GM12872 (cell line): ENCODE data around the gene DOCK6.

Experiments
- TF ChIP-seq, protein P1 (sequence below): IDR thresholded peaks from 3 replicates; pipeline ENCODE4 v1.5.1; 2011; ENCODE audit warnings: low read depth, mild to moderate bottlenecking, low read length, moderate library complexity; ENCODE audit not compliant: insufficient read depth

The DOCK6 gene

DNA sequence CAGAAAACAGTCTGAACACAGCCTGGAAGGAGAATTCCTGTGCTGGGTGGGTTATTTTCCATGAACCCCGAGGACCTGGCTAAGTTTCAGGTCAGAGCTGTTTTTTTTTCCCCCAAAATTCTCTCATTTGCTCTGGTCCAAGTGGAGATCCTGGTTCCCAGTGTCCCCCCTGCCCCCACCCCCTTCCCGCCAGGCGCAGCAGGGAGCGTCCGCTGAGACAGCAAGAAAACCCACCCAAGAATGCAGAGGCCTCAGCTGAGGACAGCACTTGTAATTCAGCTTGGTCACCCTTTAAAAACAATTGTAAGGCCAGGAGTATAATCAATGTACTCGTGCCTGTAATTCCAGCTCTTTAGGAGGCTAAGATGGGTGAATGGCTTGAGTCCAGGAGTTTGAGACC, 22.2 kb upstream of the DOCK6 start:
- TF ChIP-seq, protein P1, sequence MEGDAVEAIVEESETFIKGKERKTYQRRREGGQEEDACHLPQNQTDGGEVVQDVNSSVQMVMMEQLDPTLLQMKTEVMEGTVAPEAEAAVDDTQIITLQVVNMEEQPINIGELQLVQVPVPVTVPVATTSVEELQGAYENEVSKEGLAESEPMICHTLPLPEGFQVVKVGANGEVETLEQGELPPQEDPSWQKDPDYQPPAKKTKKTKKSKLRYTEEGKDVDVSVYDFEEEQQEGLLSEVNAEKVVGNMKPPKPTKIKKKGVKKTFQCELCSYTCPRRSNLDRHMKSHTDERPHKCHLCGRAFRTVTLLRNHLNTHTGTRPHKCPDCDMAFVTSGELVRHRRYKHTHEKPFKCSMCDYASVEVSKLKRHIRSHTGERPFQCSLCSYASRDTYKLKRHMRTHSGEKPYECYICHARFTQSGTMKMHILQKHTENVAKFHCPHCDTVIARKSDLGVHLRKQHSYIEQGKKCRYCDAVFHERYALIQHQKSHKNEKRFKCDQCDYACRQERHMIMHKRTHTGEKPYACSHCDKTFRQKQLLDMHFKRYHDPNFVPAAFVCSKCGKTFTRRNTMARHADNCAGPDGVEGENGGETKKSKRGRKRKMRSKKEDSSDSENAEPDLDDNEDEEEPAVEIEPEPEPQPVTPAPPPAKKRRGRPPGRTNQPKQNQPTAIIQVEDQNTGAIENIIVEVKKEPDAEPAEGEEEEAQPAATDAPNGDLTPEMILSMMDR, result no peak

DNA sequence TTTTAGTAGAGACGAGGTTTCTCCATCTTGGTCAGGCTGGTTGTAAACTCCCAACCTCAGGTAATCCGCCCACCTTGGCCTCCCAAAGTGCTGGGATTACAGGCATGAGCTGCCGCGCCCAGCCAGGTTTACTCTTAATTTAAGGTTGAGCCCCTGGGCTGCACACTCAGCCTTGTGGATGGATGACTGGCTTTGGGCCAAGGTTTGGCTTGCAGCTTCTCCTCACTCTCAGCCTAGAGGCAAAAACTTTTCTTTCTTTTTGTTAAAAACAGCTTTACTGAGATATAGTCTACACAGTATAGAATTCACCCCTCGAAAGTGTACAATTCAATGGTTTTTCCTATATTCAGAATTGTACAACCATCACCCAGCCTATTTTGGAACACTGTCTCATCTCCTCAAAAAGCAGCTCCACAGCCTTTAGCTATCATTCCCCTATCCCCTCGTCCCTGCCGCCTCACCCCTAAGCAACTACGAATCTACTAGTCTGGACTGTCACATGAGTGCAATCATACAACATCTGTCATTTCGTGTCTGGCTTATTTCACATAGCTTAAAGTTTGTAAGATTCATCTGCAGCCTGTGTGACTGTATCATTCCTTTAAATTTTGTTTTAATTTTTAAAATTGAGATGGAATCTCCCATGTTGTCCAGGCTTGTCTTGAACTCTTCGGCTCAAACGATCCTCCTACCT, 19.2 kb upstream of the DOCK6 start:
- TF ChIP-seq, protein P1, result no peak

DNA sequence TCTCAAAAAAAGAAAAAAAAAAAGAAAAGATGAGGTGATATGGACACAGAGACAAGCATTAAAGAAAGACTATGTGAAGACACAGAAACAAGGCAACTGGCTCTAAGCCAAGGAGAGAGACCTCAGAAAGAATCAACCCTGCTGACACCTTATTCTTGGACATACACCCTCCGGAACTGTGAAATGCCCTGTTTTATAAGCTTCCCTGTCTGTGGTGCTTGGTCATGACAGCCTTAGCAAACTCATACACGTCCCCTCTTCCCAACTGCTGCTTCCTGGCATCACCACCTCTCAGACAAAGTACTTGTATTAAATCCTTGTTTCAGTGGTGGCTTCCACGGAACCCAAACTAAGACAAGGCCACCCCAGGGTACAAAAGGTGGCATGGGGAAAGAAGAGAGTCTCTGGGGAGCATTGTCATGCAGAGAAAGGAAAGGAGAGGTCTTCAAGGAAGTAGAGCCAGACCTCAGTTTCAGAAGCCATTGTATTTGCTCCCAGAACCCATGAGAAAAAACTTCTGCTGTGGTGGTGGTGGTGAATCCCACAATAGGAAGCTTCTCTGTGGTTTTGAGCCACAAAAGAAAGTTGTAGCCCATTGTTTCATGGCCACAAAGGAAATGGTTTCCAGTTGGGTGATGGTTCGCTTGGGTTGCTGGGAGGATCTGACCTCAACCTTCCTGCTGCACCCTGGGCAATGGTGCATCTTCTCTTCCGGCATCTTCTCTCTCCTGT, 17.3 kb upstream of the DOCK6 start:
- TF ChIP-seq, protein P1, result no peak

DNA sequence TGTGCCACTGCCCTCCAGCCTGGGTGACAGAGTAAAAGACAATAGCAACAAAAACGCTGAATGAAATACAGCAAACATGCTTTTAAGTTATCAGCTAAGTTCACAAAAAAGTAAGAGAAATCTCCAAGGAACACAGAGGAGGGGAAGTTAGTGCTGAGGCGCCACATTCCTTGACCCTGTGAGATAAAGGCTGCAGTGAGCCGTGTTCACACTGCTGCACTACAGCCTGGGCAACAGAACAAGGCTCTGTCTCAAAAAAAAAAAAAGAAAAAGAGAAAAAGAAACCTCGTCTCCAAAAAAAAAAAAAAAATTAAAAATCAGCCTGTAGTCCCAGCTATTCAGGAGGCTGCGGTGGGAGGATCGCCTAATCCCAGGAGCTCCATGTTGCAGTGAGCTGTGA, 16.3 kb upstream of the DOCK6 start:
- TF ChIP-seq, protein P1, result no peak

DNA sequence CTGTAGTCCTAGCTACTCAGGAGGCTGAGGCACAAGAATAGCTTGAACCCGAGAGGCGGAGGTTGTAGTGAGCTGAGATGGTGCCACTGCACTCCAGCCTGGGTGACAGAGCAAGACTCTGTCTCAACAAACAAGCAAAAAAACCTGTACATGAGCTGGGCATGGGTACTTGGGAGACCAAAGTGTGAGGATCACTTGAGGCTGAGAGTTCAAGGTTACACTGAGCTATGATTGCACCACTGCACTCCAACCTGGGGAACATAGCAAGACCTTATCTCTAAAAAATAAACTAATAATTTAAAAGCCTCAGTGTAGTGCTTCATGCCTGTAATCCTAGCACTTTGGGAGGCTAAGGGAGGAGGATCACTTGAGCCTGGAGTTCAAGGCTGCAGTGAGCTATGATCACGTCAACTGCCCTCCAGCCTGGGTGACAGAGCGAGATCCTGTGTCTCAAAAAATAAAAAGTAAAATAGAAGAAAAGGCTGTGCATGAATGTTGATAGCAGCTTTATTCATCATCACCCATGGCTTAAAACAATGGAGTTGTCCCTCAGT, 12.3 kb upstream of the DOCK6 start:
- TF ChIP-seq, protein P1, result no peak

DNA sequence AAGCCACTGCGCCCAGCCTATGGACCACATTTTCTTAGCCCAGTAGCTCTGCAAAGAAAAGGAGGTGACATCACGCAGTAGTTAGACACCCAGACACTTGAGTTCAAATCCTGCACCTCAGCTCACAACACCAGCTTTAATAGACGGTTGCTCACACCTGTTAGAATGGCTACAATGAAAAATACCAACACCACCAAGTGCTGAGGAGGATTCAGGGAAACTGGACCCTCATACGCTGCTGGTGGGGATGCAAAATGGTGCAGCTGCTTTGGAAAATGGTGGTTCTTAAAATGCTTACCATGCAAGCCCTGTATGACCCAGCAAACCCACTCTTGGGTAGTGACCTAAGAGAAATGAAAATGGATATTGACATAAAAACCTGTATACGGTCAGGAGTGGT, 11.7 kb upstream of the DOCK6 start:
- TF ChIP-seq, protein P1, result no peak

DNA sequence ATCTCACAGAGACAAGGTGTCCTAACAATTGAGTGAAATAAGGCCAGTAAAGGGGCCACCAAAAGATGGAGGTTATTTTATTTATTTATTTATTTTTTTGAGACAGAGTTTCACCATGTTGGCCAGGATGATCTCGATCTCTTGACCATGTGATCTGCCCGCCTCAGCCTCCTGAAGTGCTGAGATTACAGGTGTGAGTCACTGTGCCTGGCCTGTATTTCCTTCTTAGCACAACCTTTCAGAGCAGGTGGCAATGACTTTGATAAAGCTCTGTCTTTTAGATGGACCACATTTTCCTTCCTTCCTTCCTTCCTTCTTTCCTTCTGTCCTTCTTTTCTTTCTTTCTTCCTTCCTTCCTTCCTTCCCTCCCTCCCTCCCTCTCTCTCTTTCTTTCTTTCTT, 11.0 kb upstream of the DOCK6 start:
- TF ChIP-seq, protein P1, result no peak
